KG1 (cell line): ENCODE results near the gene DTHD1.

ENCODE experiments used
- DNase-seq: peaks from one replicate; lab custom pipeline; 2025; lab: John Stamatoyannopoulos, UW

The DTHD1 gene

GRCh38 chr4:36281384-36282106, at the start of gene DTHD1:
DTHD1 (plus strand) TSS chr4:36281616; CDS start chr4:36281759, 143 bp downstream.
- DNase-seq: no peak

GRCh38 chr4:36233567-36234266, 47.7 kb upstream of the DTHD1 start:
- no peak for DNase-seq

DNA sequence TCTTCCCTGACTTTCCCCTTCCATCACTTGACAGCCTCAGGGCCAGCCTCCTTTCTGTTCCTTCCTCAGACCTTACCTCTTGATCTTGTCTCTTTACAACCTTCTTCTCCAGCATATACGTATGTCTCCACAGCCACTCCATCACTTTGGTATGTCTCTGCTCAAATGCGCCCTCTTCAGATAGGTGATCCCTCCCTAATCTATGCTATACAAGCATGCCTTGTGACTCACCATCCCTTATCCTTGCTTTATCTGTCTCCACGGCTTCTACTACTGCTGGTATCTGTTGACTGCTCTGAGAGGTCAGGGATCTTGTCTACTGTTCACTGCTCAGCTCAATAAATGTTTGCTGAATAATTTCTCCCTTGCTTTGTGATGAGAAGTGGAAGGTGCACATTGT, 46.1 kb upstream of the DTHD1 start:
- DNase-seq: no peak

GRCh38 chr4:36236159-36236558, 45.3 kb upstream of the DTHD1 start:
- no peak for DNase-seq

GRCh38 chr4:36237366-36238313, 43.8 kb upstream of the DTHD1 start:
- DNase-seq: no peak

DNA sequence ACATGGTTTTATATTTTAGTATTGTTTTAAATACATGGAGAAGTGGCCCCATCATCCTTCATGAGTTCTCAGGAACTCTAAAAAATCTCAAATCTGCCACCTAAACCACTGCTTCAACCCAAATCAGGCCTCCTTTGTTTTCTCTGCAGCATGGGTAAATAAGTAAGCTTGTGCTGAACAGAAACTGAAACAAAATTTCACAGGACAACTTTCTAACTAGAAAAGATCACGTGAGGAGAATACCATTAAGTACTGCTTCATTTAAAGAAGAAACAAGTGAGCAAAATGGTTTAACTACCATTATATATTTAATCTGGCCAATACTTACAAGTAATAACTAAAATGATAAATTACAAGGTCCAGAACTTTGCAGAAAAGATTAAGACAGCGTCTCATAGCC, 39.6 kb upstream of the DTHD1 start:
- DNase-seq: no peak

DNA sequence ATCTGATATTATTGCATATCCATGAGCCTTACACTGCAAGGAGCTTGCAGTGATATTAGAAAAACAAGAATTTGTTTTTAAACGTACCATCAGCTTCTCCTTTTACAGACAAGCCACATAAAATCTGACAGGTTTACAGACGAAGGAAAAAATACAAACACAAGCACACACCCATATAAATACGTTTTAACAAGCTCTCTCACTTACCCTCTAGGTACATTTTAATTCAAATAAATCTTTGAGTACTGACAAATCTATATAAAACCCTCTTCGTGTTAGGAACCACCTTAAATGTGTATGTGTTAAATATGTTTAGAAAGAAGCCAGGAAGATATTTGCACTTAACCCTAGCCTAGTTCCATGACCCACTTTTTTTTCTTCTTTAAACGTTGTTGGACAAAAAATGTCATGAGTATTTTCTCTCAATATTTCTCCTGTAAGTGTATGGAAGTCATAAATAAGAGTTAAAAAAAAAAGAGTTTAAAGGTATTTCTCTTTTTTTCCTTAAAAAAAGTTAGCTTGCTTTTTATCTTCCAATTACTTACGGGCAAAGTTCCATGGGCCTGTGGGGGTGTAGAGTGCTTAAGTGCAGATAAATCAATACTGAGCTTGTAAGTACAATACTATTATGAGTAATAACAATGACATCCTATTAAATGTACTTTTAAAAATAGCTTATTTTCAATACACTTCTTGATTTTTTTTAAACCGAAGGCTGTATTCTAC, 38.6 kb upstream of the DTHD1 start:
- DNase-seq: no peak

DNA sequence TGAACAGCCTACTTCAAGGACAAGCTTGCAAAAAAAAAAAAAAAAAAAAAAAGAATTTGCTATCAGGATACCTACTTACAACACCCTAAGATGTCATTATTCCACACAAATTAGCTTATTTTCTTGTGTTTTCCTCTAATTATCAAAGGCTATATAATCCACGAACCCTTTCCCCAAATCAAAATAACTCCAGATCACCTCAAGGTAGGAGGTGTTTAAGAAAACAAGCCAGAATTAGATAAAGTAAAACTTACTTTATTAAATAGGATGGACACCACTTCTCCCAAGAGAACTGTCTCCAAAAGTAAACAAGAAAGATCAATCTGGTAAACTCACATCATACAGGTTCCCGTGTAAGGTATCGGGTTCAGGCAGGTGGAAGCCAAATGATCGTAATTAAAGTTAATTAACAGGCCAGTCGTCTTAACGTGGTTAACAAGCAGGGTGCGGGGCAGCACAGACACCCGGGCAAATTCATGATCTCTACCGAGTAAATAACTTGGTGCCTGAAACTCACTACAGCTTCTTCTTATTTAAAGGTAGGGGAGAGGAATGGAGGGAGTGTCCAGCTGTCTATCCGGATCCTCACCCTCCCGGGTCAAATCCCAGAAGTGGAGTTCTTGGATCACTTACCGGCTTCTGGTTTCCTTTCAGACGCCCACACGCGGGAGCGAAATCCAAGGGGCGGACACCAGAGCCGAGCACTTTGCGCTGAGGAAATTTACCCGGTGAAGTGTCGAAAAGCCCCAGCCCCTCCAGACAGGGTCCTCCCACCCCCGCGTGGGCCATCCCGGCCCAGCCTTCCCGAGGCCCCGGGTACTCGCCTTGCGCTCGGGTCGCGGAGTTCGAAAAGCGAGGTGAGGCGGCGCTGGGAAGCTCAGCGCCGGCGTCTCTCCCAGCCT, 37.8 kb upstream of the DTHD1 start:
- DNase-seq: peak; percentile 72

DNA sequence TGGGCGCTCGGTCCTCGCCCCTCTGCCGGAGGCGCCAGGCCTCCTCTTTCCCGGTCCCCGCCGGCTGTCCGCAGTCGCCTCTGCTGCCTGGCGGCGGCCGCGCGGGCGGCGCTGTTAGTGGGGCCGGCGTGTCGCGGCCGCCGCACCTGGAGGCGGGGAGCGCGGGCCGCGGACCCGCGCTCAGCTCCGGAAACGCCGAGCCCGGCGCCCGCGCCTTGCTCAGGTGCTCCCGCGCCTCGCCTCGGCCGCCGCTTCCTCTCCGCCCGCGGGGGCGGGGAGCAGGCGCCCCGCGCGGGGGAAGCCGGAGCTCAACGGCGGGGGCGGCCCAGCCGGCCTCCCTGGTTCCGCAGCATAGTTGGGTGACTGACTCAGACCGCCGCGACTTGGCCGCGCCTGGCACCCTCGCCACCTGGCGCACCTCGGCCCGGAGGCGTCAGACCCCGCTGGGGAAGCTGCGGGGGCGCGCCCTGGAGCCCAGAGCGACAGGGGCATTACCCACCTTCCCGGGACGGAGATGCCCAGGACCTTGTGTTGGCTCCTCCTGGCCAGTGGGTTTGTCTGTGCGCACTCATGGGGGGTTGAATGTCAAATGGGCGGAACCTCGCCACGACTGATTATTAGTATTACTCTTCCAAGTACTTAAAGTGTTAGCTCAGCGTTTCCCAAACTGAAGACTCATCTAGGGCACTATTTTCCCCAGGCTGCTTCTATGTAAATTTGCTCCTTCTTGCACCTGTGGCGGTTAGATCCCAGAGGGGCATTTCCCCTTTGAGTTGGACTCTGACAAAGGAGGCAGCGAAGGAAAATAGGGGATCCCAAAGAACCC, 36.9 kb upstream of the DTHD1 start, which contains the start of gene ARAP2:
ARAP2 (minus strand) TSS at position 258 of the 826 bp plus-strand sequence. CDS start 15,028 bp downstream, outside the sequence.
- peak; percentile 80 for DNase-seq

GRCh38 chr4:36249610-36250009, 31.8 kb upstream of the DTHD1 start:
- no peak for DNase-seq

- no peak for DNase-seq
These were observed 29.4 kb upstream of the DTHD1 start for GRCh38 chr4:36251983-36252382.

DNA sequence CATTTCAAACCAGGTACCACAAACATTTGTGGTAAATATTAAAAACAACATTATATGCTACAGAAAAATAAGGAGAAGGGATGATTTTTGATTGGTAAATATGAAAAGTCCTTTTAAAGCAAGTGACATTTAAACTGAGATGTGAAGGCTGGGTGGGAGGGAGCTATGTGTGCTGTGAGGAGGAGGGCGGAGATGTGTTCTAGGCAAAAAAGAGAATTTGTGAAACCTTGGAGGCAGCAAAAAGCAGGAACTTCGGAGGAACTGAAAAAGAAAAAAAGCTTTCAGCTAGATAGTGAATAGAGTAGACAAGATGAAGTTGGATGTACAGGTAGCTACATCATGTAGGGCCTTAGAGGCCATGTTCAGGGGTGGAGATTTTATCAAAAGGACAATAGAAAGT, 27.0 kb upstream of the DTHD1 start:
- no peak for DNase-seq

DNA sequence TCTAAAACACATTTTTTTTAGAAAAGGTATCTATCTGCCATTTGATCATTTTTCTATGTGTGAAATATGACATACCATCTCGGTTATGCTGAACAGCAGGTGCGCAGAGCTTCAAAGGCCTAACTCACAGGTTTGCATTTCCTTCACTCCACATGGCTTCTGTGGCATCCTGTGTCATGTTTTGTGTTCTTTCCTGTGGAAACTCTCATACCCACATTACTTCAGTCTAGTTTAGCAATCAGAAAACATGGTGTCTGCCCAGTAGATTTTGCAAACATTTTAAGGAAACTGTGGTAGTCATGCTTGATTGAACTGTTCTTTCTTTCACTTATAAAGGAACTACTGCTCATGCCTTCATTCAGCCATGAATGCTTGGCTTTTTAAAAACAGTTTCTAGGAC, 25.8 kb upstream of the DTHD1 start:
- peak; percentile 23 for DNase-seq

GRCh38 chr4:36256398-36256891, 25.0 kb upstream of the DTHD1 start:
- no peak for DNase-seq

GRCh38 chr4:36260731-36261130, 20.7 kb upstream of the DTHD1 start:
- no peak for DNase-seq

GRCh38 chr4:36264207-36264826, 17.1 kb upstream of the DTHD1 start:
- no peak for DNase-seq

- DNase-seq: no peak
These were observed 13.7 kb upstream of the DTHD1 start for GRCh38 chr4:36267486-36268268.

- DNase-seq: no peak
These were observed 12.3 kb upstream of the DTHD1 start for GRCh38 chr4:36269101-36269500.
